GM10266 (cell line): ENCODE results near the gene PIF1.

Experiments used
- DNase-seq: peaks from one replicate; pipeline ENCODE4 v3.0.0; 2012; ENCODE audit errors: extremely low spot score
- TF ChIP-seq, protein P1 (sequence below): IDR thresholded peaks from 2 replicates; pipeline ENCODE4 v1.5.1; 2012; ENCODE audit warnings: mild to moderate bottlenecking, low read depth; ENCODE audit not compliant: control insufficient read depth, insufficient read depth; ENCODE audit errors: missing control alignments

Gene PIF1

DNA sequence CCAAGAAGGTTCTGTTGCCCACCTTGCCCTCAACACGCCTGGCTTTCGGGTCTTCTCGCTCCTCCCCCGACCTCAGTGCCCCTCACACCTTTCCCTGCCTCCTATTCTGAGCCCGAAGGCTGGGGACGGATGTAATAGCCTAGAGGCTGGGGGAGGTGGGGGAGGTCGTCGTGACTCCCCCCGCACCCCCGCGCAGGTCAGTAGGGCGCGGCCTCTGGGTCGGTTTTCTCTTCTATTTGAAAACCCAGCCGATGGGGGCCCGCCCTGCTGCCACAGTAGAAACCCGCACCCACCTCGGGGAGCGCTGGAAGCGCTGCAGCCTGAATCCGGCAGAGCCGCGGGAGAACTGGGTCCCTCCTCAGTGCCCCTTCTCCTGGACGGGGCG, 49.1 kb downstream of the PIF1 start:
- DNase-seq: no peak
- TF ChIP-seq, protein P1, sequence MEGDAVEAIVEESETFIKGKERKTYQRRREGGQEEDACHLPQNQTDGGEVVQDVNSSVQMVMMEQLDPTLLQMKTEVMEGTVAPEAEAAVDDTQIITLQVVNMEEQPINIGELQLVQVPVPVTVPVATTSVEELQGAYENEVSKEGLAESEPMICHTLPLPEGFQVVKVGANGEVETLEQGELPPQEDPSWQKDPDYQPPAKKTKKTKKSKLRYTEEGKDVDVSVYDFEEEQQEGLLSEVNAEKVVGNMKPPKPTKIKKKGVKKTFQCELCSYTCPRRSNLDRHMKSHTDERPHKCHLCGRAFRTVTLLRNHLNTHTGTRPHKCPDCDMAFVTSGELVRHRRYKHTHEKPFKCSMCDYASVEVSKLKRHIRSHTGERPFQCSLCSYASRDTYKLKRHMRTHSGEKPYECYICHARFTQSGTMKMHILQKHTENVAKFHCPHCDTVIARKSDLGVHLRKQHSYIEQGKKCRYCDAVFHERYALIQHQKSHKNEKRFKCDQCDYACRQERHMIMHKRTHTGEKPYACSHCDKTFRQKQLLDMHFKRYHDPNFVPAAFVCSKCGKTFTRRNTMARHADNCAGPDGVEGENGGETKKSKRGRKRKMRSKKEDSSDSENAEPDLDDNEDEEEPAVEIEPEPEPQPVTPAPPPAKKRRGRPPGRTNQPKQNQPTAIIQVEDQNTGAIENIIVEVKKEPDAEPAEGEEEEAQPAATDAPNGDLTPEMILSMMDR: no peak

DNA sequence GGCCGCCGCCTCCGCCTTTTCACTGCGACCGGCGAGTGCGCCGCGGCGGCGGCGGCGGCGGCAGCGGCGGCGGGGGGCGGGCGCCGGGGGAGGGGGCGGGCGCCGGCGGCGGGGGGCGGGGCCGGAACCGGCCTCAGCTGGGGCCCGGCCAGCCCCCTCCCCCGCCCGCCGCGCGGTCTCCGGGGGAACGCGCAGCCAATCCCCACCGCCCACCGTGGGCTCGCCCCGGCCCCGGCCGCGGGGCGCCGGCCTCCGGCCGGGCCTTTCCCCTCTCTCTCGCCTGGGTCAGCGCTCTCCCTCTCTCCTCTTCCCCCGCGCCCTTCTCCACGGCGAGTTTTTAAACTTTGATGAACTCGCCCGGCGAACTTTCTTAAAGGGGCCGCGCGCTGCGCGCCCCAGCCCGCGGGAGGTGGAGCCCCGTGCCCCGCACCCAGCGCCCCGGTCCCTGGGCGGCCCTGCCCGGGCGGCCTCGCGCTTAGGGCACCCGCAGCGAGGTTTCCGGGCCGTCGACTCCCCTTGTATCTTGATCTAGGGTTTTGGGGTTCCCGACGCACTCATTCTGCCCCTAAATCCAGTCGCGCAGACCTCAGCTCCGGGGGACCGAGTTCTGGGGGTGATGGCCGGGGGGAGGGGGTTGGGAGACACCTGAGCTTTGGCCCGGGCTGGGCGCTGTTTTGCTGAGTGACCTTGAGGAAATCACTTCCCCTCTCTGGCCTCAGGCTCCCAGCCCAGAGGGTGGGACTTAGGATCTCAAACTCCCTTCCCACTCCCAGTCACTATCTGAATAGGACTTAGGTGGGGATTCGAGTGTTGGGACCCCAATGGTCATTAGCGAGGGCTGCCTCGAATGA, 49.7 kb downstream of the PIF1 start, which contains the start of gene RBPMS2:
TSS of gene RBPMS2 (minus strand) at position 39 of the 851 bp plus-strand sequence. CDS start 270 bp downstream, outside the sequence.
- TF ChIP-seq, protein P1: no peak
- peak; percentile 82 for DNase-seq

DNA sequence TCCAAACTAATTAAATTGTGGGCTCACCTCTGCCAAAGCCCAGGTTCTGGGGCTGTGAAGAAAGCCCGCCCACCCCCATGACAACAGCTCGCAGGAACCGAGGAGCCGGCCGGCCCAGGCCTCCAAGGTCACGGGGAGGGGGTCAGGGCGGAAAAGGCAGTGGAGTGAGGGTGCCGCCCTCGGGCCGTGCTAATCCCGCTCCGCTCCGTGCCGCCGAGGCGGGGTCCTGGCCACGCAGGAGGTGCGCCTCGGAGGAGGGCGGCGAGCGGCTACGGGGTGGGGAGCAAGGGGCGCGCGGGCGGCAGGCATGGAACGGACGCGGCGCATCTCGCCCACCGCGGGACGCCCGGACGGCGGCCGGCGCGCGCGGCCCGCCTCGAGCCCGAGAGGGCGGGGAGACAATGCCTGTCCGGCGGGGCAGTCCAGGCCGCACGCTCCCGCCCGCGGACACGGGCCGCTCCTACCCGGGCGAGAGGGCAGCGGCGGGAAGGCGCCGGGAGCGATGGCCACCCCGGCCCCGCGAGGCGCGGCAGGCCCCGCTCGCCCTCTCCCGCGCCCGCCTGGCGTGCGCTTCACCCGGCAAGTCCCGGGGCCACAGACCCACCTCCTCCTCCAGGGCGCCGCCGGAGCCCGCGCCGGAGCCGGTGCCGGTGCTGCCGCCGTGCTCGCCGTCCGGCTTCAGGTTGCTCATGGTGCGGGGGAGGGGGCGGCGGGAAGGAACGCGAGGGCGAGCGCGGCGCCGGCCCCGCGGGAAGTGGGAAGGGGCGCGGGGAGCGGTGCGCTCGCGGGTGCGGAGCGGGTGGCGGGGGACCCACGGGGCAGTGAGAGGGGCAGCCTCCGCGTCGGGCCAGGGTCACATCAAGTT, 50.6 kb downstream of the PIF1 start:
- TF ChIP-seq, protein P1: no peak
- peak; percentile 59 for DNase-seq

GRCh38 chr15:64774037-64774628, 51.3 kb downstream of the PIF1 start:
- DNase-seq: no peak
- TF ChIP-seq, protein P1: no peak

GRCh38 chr15:64773606-64774005, 51.8 kb downstream of the PIF1 start:
- no peak for DNase-seq
- TF ChIP-seq, protein P1: no peak

- DNase-seq: no peak
- TF ChIP-seq, protein P1: no peak
These were observed 52.5 kb downstream of the PIF1 start for GRCh38 chr15:64772964-64773363.
